ENCODE data around the gene SPATA45. TPM values are rescaled to one million over a fixed set of nuclear protein-coding genes. Genes with fewer than 3 reads are reported as not detected.

The SPATA45 gene
- total RNA-seq (2021) = 1.1 TPM in 1 of 2 replicates, not detected in the other
- percentile 20 among the genes with signal in this experiment for Bru-seq, nascent RNA
- BruChase-seq, experiment 1, labeled RNA remaining after a 2-hour chase = percentile 20 among the genes with signal in this experiment
- BruChase-seq, experiment 2, labeled RNA remaining after a 6-hour chase = percentile 24 among the genes with signal in this experiment
- long read RNA-seq = 0 reads

GRCh38 chr1:212847549-212847948 lies at the start of gene SPATA45:
TSS of gene SPATA45 (minus strand) at chr1:212847649. CDS start at chr1:212836149, 11,500 bp downstream.
- POLR2A ChIA-PET (ENCODE audit: low non-redundant PET) = no interaction called here
- no TSS peak for BruUV-seq (replicated peaks)
- Histone ChIP-seq H3K27me3 (replicated peaks; ENCODE audit: insufficient read depth, low read depth, low read length, poor library complexity) (no peaks in the 10 kb centered on the region), H3K27ac (ENCODE audit: low read depth, low read length, poor library complexity, severe bottlenecking) (no peak within 1 kb of the TSS), H3K36me3 (ENCODE audit: insufficient read depth, low read length, poor library complexity, severe bottlenecking) (no peaks in the 10 kb centered on the region), H3K4me3 (ENCODE audit: low read depth, low read length, poor library complexity, severe bottlenecking) (no peak within 1 kb of the TSS), H3K9me3 (ENCODE audit: low read depth, low read length, poor library complexity, severe bottlenecking) (no peaks in the 10 kb centered on the region), H3K4me1 (ENCODE audit: insufficient read depth, low read length, poor library complexity, severe bottlenecking) (no peaks in the 10 kb centered on the region)
- DNase-seq (ENCODE audit: low spot score) = no peak
- intact Hi-C loops (cut with micrococcal nuclease; ENCODE audit: unreplicated experiment) = no loop called here
- CTCF ChIA-PET = no interaction called here
- no peak for TF ChIP-seq EZH2 (IDR thresholded peaks at IDR 0.05; ENCODE audit: borderline replicate concordance, low read depth, low read length, poor library complexity, severe bottlenecking)
- TF ChIP-seq, protein P1, sequence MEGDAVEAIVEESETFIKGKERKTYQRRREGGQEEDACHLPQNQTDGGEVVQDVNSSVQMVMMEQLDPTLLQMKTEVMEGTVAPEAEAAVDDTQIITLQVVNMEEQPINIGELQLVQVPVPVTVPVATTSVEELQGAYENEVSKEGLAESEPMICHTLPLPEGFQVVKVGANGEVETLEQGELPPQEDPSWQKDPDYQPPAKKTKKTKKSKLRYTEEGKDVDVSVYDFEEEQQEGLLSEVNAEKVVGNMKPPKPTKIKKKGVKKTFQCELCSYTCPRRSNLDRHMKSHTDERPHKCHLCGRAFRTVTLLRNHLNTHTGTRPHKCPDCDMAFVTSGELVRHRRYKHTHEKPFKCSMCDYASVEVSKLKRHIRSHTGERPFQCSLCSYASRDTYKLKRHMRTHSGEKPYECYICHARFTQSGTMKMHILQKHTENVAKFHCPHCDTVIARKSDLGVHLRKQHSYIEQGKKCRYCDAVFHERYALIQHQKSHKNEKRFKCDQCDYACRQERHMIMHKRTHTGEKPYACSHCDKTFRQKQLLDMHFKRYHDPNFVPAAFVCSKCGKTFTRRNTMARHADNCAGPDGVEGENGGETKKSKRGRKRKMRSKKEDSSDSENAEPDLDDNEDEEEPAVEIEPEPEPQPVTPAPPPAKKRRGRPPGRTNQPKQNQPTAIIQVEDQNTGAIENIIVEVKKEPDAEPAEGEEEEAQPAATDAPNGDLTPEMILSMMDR (conservative IDR thresholded peaks at IDR 0.05; ENCODE audit: low read depth, low read length) = no peak

GRCh38 chr1:212892108-212892507 lies 44.7 kb upstream of the SPATA45 start:
- no peaks in the 10 kb centered on the region for H3K9me3 ChIP-seq (ENCODE audit: low read depth, low read length, poor library complexity, severe bottlenecking)
- no peak for TF ChIP-seq EZH2 (IDR thresholded peaks at IDR 0.05; ENCODE audit: borderline replicate concordance, low read depth, low read length, poor library complexity, severe bottlenecking)
- TF ChIP-seq, protein P1 (conservative IDR thresholded peaks at IDR 0.05; ENCODE audit: low read depth, low read length) = no peak
- H3K36me3 ChIP-seq (ENCODE audit: insufficient read depth, low read length, poor library complexity, severe bottlenecking) = peaks cover 69% of the 10 kb centered on the region
- intact Hi-C loops (cut with micrococcal nuclease; ENCODE audit: unreplicated experiment) = no loop called here
- H3K4me1 ChIP-seq (ENCODE audit: insufficient read depth, low read length, poor library complexity, severe bottlenecking) = no peaks in the 10 kb centered on the region
- no peak overlapping the region for H3K27ac ChIP-seq (ENCODE audit: low read depth, low read length, poor library complexity, severe bottlenecking)
- POLR2A ChIA-PET (ENCODE audit: low non-redundant PET) = no interaction called here
- no TSS peak for BruUV-seq (replicated peaks)
- H3K4me3 ChIP-seq (ENCODE audit: low read depth, low read length, poor library complexity, severe bottlenecking) = no peak overlapping the region
- no peak for DNase-seq (ENCODE audit: low spot score)
- CTCF ChIA-PET = no interaction called here
- no peaks in the 10 kb centered on the region for H3K27me3 ChIP-seq (replicated peaks; ENCODE audit: insufficient read depth, low read depth, low read length, poor library complexity)

DNA sequence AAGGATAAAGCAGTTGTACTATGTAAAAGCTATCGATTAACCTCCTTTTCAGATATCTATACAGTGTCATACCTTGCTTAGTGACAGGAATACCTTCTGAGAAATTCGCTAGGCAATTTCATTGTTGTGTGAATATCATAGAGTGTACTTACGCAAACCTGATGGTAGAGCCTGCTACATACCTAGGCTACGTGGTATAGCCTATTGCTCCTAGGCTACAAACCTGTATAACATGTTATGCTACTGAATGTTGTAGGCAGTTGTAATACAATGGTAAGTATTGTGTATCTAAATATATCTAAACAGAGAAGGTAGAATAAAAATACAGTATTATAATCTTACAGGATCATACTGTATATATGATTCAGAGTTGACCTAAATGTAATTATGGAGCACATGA lies 37.1 kb upstream of the SPATA45 start:
- BruUV-seq (replicated peaks) = no TSS peak
- no peaks in the 10 kb centered on the region for H3K9me3 ChIP-seq (ENCODE audit: low read depth, low read length, poor library complexity, severe bottlenecking)
- intact Hi-C loops (cut with micrococcal nuclease; ENCODE audit: unreplicated experiment) = no loop called here
- no peak for TF ChIP-seq EZH2 (IDR thresholded peaks at IDR 0.05; ENCODE audit: borderline replicate concordance, low read depth, low read length, poor library complexity, severe bottlenecking)
- TF ChIP-seq, protein P1 (conservative IDR thresholded peaks at IDR 0.05; ENCODE audit: low read depth, low read length) = no peak
- no peaks in the 10 kb centered on the region for H3K4me1 ChIP-seq (ENCODE audit: insufficient read depth, low read length, poor library complexity, severe bottlenecking)
- no peak overlapping the region for H3K27ac ChIP-seq (ENCODE audit: low read depth, low read length, poor library complexity, severe bottlenecking)
- ChIA-PET CTCF (no interaction called here), POLR2A (ENCODE audit: low non-redundant PET) (no interaction called here)
- DNase-seq (ENCODE audit: low spot score) = no peak
- no peaks in the 10 kb centered on the region for H3K27me3 ChIP-seq (replicated peaks; ENCODE audit: insufficient read depth, low read depth, low read length, poor library complexity)
- no peak overlapping the region for H3K4me3 ChIP-seq (ENCODE audit: low read depth, low read length, poor library complexity, severe bottlenecking)
- H3K36me3 ChIP-seq (ENCODE audit: insufficient read depth, low read length, poor library complexity, severe bottlenecking) = peaks cover 65% of the 10 kb centered on the region

Measured in A673 (cell line).